HepG2 (cell line): Measurements from ENCODE around the gene TUBB. TPM values are rescaled to one million over a fixed set of nuclear protein-coding genes. Genes with fewer than 3 reads are reported as not detected.

Experiments
- AFF4 ChIP-seq: sonication (generic); formaldehyde crosslinking; IDR thresholded peaks from 2 replicates; pipeline ENCODE4 v1.4.0; 2020; ENCODE audit warnings: missing genetic modification reagents
- DNMT1 ChIP-seq: sonication (generic); formaldehyde crosslinking; IDR thresholded peaks from 2 replicates; pipeline ENCODE4 v1.5.1; 2020; ENCODE audit warnings: mild to moderate bottlenecking, missing genetic modification reagents
- DRAP1 ChIP-seq: IDR thresholded peaks from 2 replicates; pipeline ENCODE4 v1.6.1; 2016; ENCODE audit warnings: missing genetic modification reagents, missing compliant biosample characterization
- EZH2 ChIP-seq: conservative IDR thresholded peaks from 2 replicates; pipeline ENCODE4 v1.6.1; 2012; ENCODE audit warnings: mild to moderate bottlenecking, low read depth, low read length, moderate library complexity
- FOSL2 ChIP-seq: sonication (generic); formaldehyde crosslinking; IDR thresholded peaks from 2 replicates; pipeline ENCODE4 v1.4.0; 2020; ENCODE audit warnings: missing genetic modification reagents
- GMEB2 ChIP-seq: IDR thresholded peaks from 2 replicates; pipeline ENCODE4 v1.6.1; 2016; ENCODE audit warnings: missing biosample characterization, missing genetic modification reagents, low read depth
- GTF2F1 ChIP-seq: fragments of 150-350 bp; IDR thresholded peaks from 2 replicates; pipeline ENCODE4 v1.6.1; 2014; ENCODE audit warnings: low read length
- KDM4B ChIP-seq: sonication (generic); formaldehyde crosslinking; IDR thresholded peaks from 2 replicates; pipeline ENCODE4 v1.4.0; 2020; ENCODE audit warnings: missing genetic modification reagents
- MED8 ChIP-seq: sonication (generic); formaldehyde crosslinking; IDR thresholded peaks from 2 replicates; pipeline ENCODE4 v1.8.1; 2023; ENCODE audit warnings: mild to moderate bottlenecking, missing genetic modification reagents; ENCODE audit not compliant: insufficient replicate concordance
- NCOA1 ChIP-seq: sonication (generic); formaldehyde crosslinking; IDR thresholded peaks from 2 replicates; pipeline ENCODE4 v1.9.0; 2021; ENCODE audit warnings: missing genetic modification reagents
- NONO ChIP-seq, 2 experiments: fragments of 450-650 bp in 1 of 2; sonication (generic) in 1 of 2; formaldehyde crosslinking in 1 of 2; IDR thresholded peaks in 1 of 2; conservative IDR thresholded peaks in 1 of 2; 2 replicates each; pipeline versions ENCODE4 v1.6.1 to v1.8.0; 2017 to 2022; ENCODE audit warnings: mild to moderate bottlenecking in 1 of 2, missing genetic modification reagents in 1 of 2, moderate library complexity in 1 of 2
- PAWR ChIP-seq: sonication (generic); formaldehyde crosslinking; IDR thresholded peaks from 2 replicates; pipeline ENCODE4 v1.4.0; 2020; ENCODE audit warnings: missing genetic modification reagents, mild to moderate bottlenecking, borderline replicate concordance
- PITX1 ChIP-seq: sonication (generic); formaldehyde crosslinking; IDR thresholded peaks from 2 replicates; pipeline ENCODE4 v1.5.1; 2020; ENCODE audit warnings: mild to moderate bottlenecking, missing genetic modification reagents
- RCOR2 ChIP-seq: IDR thresholded peaks from 2 replicates; pipeline ENCODE4 v1.6.1; 2016; ENCODE audit warnings: missing biosample characterization, missing genetic modification reagents
- SMYD3 ChIP-seq: sonication (generic); formaldehyde crosslinking; IDR thresholded peaks from 2 replicates; pipeline ENCODE4 v1.8.1; 2023; ENCODE audit warnings: mild to moderate bottlenecking, missing genetic modification reagents
- ZFP41 ChIP-seq: sonication (generic); formaldehyde crosslinking; IDR thresholded peaks from 2 replicates; pipeline ENCODE4 v1.4.0; 2020; ENCODE audit warnings: mild to moderate bottlenecking, missing genetic modification reagents, borderline replicate concordance
- ZNF207 ChIP-seq: fragments of 450-650 bp; IDR thresholded peaks from 2 replicates; pipeline ENCODE4 v1.6.1; 2016; ENCODE audit warnings: antibody characterized with exemption, borderline replicate concordance
- ZNF224 ChIP-seq: sonication (generic); formaldehyde crosslinking; IDR thresholded peaks from 2 replicates; pipeline ENCODE4 v1.5.0; 2020; ENCODE audit warnings: mild to moderate bottlenecking, missing genetic modification reagents
- ZNF264 ChIP-seq: sonication (generic); formaldehyde crosslinking; IDR thresholded peaks from 2 replicates; pipeline ENCODE4 v1.4.0; 2020; ENCODE audit warnings: missing genetic modification reagents
- ZNF549 ChIP-seq: sonication (generic); formaldehyde crosslinking; IDR thresholded peaks from 2 replicates; pipeline ENCODE4 v1.5.0; 2020; ENCODE audit warnings: missing genetic modification reagents
- ZNF550 ChIP-seq: sonication (generic); formaldehyde crosslinking; IDR thresholded peaks from 2 replicates; pipeline ENCODE4 v1.4.0; 2020; ENCODE audit warnings: mild to moderate bottlenecking, missing genetic modification reagents, borderline replicate concordance
- ZNF597 ChIP-seq: sonication (generic); formaldehyde crosslinking; IDR thresholded peaks from 2 replicates; pipeline ENCODE4 v1.5.0; 2020; ENCODE audit warnings: missing genetic modification reagents
- ZNF7 ChIP-seq: IDR thresholded peaks from 2 replicates; pipeline ENCODE4 v1.6.1; 2016; ENCODE audit warnings: missing biosample characterization, missing genetic modification reagents
- ZNF773 ChIP-seq: sonication (generic); formaldehyde crosslinking; IDR thresholded peaks from 2 replicates; pipeline ENCODE4 v1.4.0; 2020; ENCODE audit warnings: missing genetic modification reagents, borderline replicate concordance
- polyA plus RNA-seq, 8 experiments: library from polyadenylated mRNA; depleted of rRNA in 3 of 8; stranded (reverse) in 7 of 8; unstranded in 1 of 8; fragments of >200 nt; fragmentation: Illumina TruSeq in 4 of 8; extraction: Trizol in 4 of 8; gene quantifications; 2 replicates each; pipeline versions ENCODE4 v1.2.1 to v1.2.3, GENCODE V29; 2011 to 2016; ENCODE audit warnings: low read depth in 4 of 8, missing spikeins in 1 of 8, mixed read lengths in 1 of 8; ENCODE audit not compliant: insufficient read depth in 1 of 8
- total RNA-seq, 5 experiments: library from RNA; depleted of rRNA; stranded (reverse); fragments of >200 nt; fragmentation: Illumina TruSeq; extraction: Trizol; gene quantifications; 2 replicates each; pipeline ENCODE4 v1.2.3, GENCODE V29; 2016; ENCODE audit warnings: low read depth in 1 of 5

Gene TUBB
- total and polyA plus RNA-seq, 2 of the 13 experiments (the other 11 are each of a cell fraction or from before 2014, with no cell fraction given), result 911 to 1,163 TPM

- TF ChIP-seq DRAP1 (CRISPR knock-in tag), result peak; percentile 98
- peak; percentile 88; the same call in 1 of the 2 replicates for TF ChIP-seq PAWR (CRISPR knock-in tag)
- no peak for TF ChIP-seq ZNF550 (CRISPR knock-in tag)
- TF ChIP-seq MED8 (CRISPR knock-in tag), result peak; percentile 81
- TF ChIP-seq ZNF7 (CRISPR knock-in tag), result no peak
- no peak for TF ChIP-seq NONO (IDR thresholded peaks at IDR 0.05)
- TF ChIP-seq NONO (CRISPR knock-in tag; conservative IDR thresholded peaks at IDR 0.05), result peak; percentile 99
- no peak for TF ChIP-seq ZNF773 (CRISPR knock-in tag)
- TF ChIP-seq GMEB2 (CRISPR knock-in tag), result peak; percentile 83
- TF ChIP-seq RCOR2, result peak; percentile 29; the same call in 1 of the 2 replicates
- peak; percentile 86; the same call in 1 of the 2 replicates for TF ChIP-seq KDM4B (CRISPR knock-in tag)
- TF ChIP-seq ZNF224, result peak; percentile 92
- peak; percentile 59; the same call in 1 of the 2 replicates for TF ChIP-seq AFF4
- no peak for TF ChIP-seq ZNF549 (CRISPR knock-in tag)
- TF ChIP-seq EZH2, result no peak
- peak; percentile 81 for TF ChIP-seq ZNF264 (CRISPR knock-in tag)
- TF ChIP-seq GTF2F1, result peak; percentile 78
- no peak for TF ChIP-seq ZNF207
- TF ChIP-seq NCOA1 (CRISPR knock-in tag), result no peak
- peak; percentile 95 for TF ChIP-seq FOSL2 (CRISPR knock-in tag)
- no peak for TF ChIP-seq ZNF597 (CRISPR knock-in tag)
- 0 out of 2 replicates have a peak, but pooled peaks have one; percentile 1 for TF ChIP-seq DNMT1
- TF ChIP-seq ZFP41 (CRISPR knock-in tag), result peak; percentile 63; the same call in 1 of the 2 replicates
- TF ChIP-seq PITX1, result peak; percentile 65
- TF ChIP-seq SMYD3 (CRISPR knock-in tag), result peak; percentile 98
Observed at GRCh38 chr6:30717129-30717844, 2.9 kb upstream of the TUBB start, which contains the start of gene MDC1 (continued).
